Mesothelial cell of epicardium (in vitro differentiated cells): ENCODE data around the gene OR10G7. TPM values are rescaled to one million over a fixed set of nuclear protein-coding genes. Genes with fewer than 3 reads are reported as not detected.

Experiments used
- DNase-seq, 2 experiments: peaks; one replicate each; pipeline ENCODE4 v3.0.0; 2021; ENCODE audit warnings: low spot score in 2 of 2; ENCODE audit not compliant: unreplicated experiment in 2 of 2
- H3K27ac Mint-ChIP-seq: 2 replicates; pipeline ENCODE4 v1.8.0; 2021; ENCODE audit warnings: mixed read lengths
- H3K27me3 Mint-ChIP-seq: 2 replicates; pipeline ENCODE4 v1.8.0; 2021; ENCODE audit warnings: low read depth, mixed read lengths
- H3K36me3 Mint-ChIP-seq: 2 replicates; pipeline ENCODE4 v1.8.0; 2021; ENCODE audit warnings: mixed read lengths
- H3K4me1 Mint-ChIP-seq: 2 replicates; pipeline ENCODE4 v1.8.0; 2021; ENCODE audit warnings: mixed read lengths
- H3K4me3 Mint-ChIP-seq: 2 replicates; pipeline ENCODE4 v1.8.0; 2021; ENCODE audit warnings: mild to moderate bottlenecking, moderate library complexity, mixed read lengths
- H3K9me3 Mint-ChIP-seq: 2 replicates; pipeline ENCODE4 v1.8.0; 2021; ENCODE audit warnings: mixed read lengths
- CTCF ChIP-seq: fragments of 200-600 bp; sonication (generic); IDR thresholded peaks from one replicate; pipeline ENCODE4 v1.5.0; 2021; ENCODE audit warnings: antibody characterized with exemption; ENCODE audit not compliant: unreplicated experiment
- total RNA-seq: library from RNA; stranded (reverse); gene quantifications from 3 replicates; pipeline ENCODE4 v1.2.1, GENCODE V29; 2021

Gene OR10G7
- not detected in 3 replicates for total RNA-seq

- no peak for DNase-seq
- Mint-ChIP-seq H3K27ac (no peak within 1 kb of the TSS), H3K4me1 (no peaks in the 10 kb centered on the region), H3K27me3 (peaks cover 2% of the 10 kb centered on the region), H3K4me3 (no peak within 1 kb of the TSS), H3K36me3 (no peaks in the 10 kb centered on the region), H3K9me3 (no peaks in the 10 kb centered on the region)
- no peak for TF ChIP-seq CTCF
Observed at GRCh38 chr11:124041254-124041653, at the start of gene OR10G7. Gene OR10G7 (minus strand): TSS chr11:124041325. CDS start chr11:124039001, 2,324 bp downstream.

GRCh38 chr11:124085997-124086846, 45.1 kb upstream of the OR10G7 start:
- Mint-ChIP-seq H3K27me3 (peaks cover 2% of the 10 kb centered on the region), H3K9me3 (no peaks in the 10 kb centered on the region), H3K4me3 (no peak overlapping the region), H3K4me1 (peaks cover 10% of the 10 kb centered on the region), H3K27ac (no peak overlapping the region), H3K36me3 (no peaks in the 10 kb centered on the region)
- DNase-seq, result no peak
- TF ChIP-seq CTCF, result no peak

- Mint-ChIP-seq H3K27me3 (peaks cover 2% of the 10 kb centered on the region), H3K9me3 (no peaks in the 10 kb centered on the region), H3K4me1 (peaks cover 10% of the 10 kb centered on the region), H3K4me3 (no peak overlapping the region), H3K36me3 (no peaks in the 10 kb centered on the region), H3K27ac (no peak overlapping the region)
- no peak for DNase-seq
- TF ChIP-seq CTCF, result no peak
Observed at GRCh38 chr11:124085583-124085982, 44.5 kb upstream of the OR10G7 start.

GRCh38 chr11:124082371-124082770, 41.2 kb upstream of the OR10G7 start:
- DNase-seq, result no peak
- Mint-ChIP-seq H3K4me3 (no peak overlapping the region), H3K27me3 (peaks cover 2% of the 10 kb centered on the region), H3K9me3 (no peaks in the 10 kb centered on the region), H3K4me1 (peaks cover 18% of the 10 kb centered on the region), H3K36me3 (no peaks in the 10 kb centered on the region), H3K27ac (no peak overlapping the region)
- no peak for TF ChIP-seq CTCF

GRCh38 chr11:124081483-124081882, 40.4 kb upstream of the OR10G7 start:
- no peak overlapping the region for H3K27ac Mint-ChIP-seq
- no peaks in the 10 kb centered on the region for H3K9me3 Mint-ChIP-seq
- peaks cover 17% of the 10 kb centered on the region for H3K4me1 Mint-ChIP-seq
- peaks cover 2% of the 10 kb centered on the region for H3K27me3 Mint-ChIP-seq
- no peak overlapping the region for H3K4me3 Mint-ChIP-seq
- no peaks in the 10 kb centered on the region for H3K36me3 Mint-ChIP-seq
- no peak for TF ChIP-seq CTCF
- no peak for DNase-seq
